Mesothelial cell of epicardium (in vitro differentiated cells): ENCODE results near the gene SEPTIN1. TPM values are rescaled to one million over a fixed set of nuclear protein-coding genes. Genes with fewer than 3 reads are reported as not detected.

Experiments used
- DNase-seq, 2 experiments: peaks; one replicate each; pipeline ENCODE4 v3.0.0; 2021; ENCODE audit warnings: low spot score in 2 of 2; ENCODE audit not compliant: unreplicated experiment in 2 of 2
- H3K27ac Mint-ChIP-seq: 2 replicates; pipeline ENCODE4 v1.8.0; 2021; ENCODE audit warnings: mixed read lengths
- H3K27me3 Mint-ChIP-seq: 2 replicates; pipeline ENCODE4 v1.8.0; 2021; ENCODE audit warnings: low read depth, mixed read lengths
- H3K36me3 Mint-ChIP-seq: 2 replicates; pipeline ENCODE4 v1.8.0; 2021; ENCODE audit warnings: mixed read lengths
- H3K4me1 Mint-ChIP-seq: 2 replicates; pipeline ENCODE4 v1.8.0; 2021; ENCODE audit warnings: mixed read lengths
- H3K4me3 Mint-ChIP-seq: 2 replicates; pipeline ENCODE4 v1.8.0; 2021; ENCODE audit warnings: mild to moderate bottlenecking, moderate library complexity, mixed read lengths
- H3K9me3 Mint-ChIP-seq: 2 replicates; pipeline ENCODE4 v1.8.0; 2021; ENCODE audit warnings: mixed read lengths
- total RNA-seq: library from RNA; stranded (reverse); gene quantifications from 3 replicates; pipeline ENCODE4 v1.2.1, GENCODE V29; 2021
- TF ChIP-seq, protein P1 (sequence below): fragments of 200-600 bp; sonication (generic); IDR thresholded peaks from one replicate; pipeline ENCODE4 v1.5.0; 2021; ENCODE audit warnings: antibody characterized with exemption; ENCODE audit not compliant: unreplicated experiment

The SEPTIN1 gene
- total RNA-seq, 1 donor from 2014 or later, result 1.6 TPM

GRCh38 chr16:30421010-30421409 is 38.6 kb upstream of the SEPTIN1 start:
- DNase-seq, result no peak
- peaks cover 28% of the 10 kb centered on the region for H3K36me3 Mint-ChIP-seq
- H3K27me3 Mint-ChIP-seq, result no peaks in the 10 kb centered on the region
- H3K4me3 Mint-ChIP-seq, result no peak overlapping the region
- H3K4me1 Mint-ChIP-seq, result peaks cover 9% of the 10 kb centered on the region
- no peaks in the 10 kb centered on the region for H3K9me3 Mint-ChIP-seq
- H3K27ac Mint-ChIP-seq, result no peak overlapping the region
- TF ChIP-seq, protein P1, sequence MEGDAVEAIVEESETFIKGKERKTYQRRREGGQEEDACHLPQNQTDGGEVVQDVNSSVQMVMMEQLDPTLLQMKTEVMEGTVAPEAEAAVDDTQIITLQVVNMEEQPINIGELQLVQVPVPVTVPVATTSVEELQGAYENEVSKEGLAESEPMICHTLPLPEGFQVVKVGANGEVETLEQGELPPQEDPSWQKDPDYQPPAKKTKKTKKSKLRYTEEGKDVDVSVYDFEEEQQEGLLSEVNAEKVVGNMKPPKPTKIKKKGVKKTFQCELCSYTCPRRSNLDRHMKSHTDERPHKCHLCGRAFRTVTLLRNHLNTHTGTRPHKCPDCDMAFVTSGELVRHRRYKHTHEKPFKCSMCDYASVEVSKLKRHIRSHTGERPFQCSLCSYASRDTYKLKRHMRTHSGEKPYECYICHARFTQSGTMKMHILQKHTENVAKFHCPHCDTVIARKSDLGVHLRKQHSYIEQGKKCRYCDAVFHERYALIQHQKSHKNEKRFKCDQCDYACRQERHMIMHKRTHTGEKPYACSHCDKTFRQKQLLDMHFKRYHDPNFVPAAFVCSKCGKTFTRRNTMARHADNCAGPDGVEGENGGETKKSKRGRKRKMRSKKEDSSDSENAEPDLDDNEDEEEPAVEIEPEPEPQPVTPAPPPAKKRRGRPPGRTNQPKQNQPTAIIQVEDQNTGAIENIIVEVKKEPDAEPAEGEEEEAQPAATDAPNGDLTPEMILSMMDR, result no peak

DNA sequence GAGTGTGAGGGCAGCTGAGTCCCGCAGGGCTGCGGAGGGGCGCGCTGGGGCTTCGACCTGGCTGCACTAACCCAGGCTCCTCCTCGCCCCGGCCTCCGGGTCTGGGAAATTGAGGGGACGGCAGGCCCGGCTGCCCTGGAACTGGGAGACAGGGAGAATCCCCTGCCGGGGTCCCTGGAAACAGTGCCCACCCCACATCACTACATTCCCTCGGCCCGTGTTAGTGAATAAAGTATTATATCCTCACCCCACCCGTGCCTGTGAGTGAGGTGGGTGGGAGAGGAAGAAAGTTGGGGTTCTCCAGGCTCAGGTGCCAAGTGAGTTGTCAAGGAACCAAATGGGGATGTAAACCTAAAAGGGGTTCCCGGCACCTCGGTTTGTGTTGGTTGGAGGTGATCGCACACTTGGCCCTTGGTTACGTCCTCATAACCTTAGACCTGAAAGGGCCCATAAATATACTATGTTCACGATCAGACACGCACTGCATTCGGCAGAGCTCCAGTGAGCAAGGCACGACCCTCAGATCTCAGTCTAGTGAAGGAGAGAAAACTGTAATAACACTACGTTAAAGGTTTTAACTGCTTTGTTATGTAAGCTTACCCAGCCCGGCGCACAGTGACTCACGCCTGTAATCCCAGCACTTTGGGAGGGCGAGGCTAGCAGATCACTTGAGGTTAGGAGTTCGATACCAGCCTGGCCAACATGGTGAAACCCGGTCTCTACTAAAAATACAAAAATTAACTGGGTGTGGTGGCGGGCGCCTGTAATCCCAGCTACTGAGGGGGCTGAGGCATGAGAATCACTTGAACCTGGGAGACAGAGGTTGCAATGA is 36.2 kb upstream of the SEPTIN1 start:
- TF ChIP-seq, protein P1, result no peak
- no peak for DNase-seq
- peak overlapping the region; percentile 43 for H3K4me3 Mint-ChIP-seq
- peaks cover 19% of the 10 kb centered on the region for H3K36me3 Mint-ChIP-seq
- H3K27ac Mint-ChIP-seq, result no peak overlapping the region
- no peaks in the 10 kb centered on the region for H3K27me3 Mint-ChIP-seq
- H3K4me1 Mint-ChIP-seq, result peaks cover 14% of the 10 kb centered on the region
- no peaks in the 10 kb centered on the region for H3K9me3 Mint-ChIP-seq

- DNase-seq, result peak; percentile 70 to 81
- TF ChIP-seq, protein P1, result no peak
- H3K27ac Mint-ChIP-seq, result no peak overlapping the region
- peak overlapping the region; percentile 61 for H3K4me3 Mint-ChIP-seq
- H3K9me3 Mint-ChIP-seq, result no peaks in the 10 kb centered on the region
- no peaks in the 10 kb centered on the region for H3K27me3 Mint-ChIP-seq
- H3K36me3 Mint-ChIP-seq, result peaks cover 17% of the 10 kb centered on the region
- peaks cover 14% of the 10 kb centered on the region for H3K4me1 Mint-ChIP-seq
Measured at GRCh38 chr16:30417529-30418349, 35.4 kb upstream of the SEPTIN1 start.

DNA sequence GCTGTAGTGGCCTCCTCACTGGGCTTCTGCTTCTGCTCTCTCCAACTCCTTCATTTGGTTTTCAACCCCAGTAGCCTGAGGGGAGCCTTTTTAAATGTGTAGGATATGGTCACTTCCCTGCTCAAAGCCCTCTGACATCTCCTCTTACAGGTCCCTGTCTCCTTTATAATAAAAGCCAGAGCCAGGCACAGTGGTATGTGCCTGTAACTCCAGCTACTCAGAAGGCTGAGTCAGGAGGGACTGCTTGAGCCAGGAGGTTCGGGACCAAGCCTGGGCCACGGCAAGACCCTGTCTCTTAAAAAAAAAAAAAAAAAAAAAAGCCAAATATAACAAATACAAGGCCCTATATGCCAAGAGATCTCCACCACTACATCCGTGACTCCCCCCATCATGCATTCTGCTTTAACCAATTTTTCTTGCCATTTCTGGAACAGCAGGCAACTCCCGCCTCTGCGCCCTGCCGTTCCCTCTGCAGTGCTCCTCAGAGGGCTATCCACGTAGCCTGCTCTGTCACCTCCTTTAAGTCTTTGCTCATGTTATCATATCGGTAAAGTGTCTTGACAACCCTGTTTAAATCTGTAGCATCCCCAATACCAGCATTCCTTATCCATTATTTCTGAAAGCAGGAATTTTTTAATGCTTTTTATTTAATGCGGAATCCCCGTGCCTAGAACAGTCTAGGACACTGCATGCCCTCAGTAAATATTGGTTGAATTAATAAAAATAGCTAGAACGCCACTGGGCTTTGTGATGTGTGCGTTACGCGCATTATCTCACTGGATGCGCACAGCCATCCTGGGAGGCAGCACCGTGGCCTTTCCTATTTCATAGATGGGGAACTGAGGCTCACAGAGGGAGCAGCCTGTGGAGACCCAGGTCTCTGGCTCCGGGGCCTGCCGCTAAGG is 34.5 kb upstream of the SEPTIN1 start:
- Mint-ChIP-seq H3K27ac (no peak overlapping the region), H3K36me3 (peaks cover 18% of the 10 kb centered on the region), H3K9me3 (no peaks in the 10 kb centered on the region), H3K4me3 (peak overlapping the region; percentile 57), H3K4me1 (peaks cover 14% of the 10 kb centered on the region), H3K27me3 (no peaks in the 10 kb centered on the region)
- DNase-seq, result no peak
- TF ChIP-seq, protein P1, result no peak

GRCh38 chr16:30416047-30416603 is 33.8 kb upstream of the SEPTIN1 start:
- DNase-seq, result no peak
- H3K4me3 Mint-ChIP-seq, result no peak overlapping the region
- TF ChIP-seq, protein P1, result no peak

More at GRCh38 chr16:30416047-30416603, 33.8 kb upstream of the SEPTIN1 start:
- Mint-ChIP-seq H3K27ac (no peak overlapping the region), H3K27me3 (no peaks in the 10 kb centered on the region), H3K36me3 (peaks cover 14% of the 10 kb centered on the region), H3K9me3 (no peaks in the 10 kb centered on the region), H3K4me1 (peaks cover 14% of the 10 kb centered on the region)
